ENCODE data around the gene EXD3.
"Not testable (repeated sequence)": the region's sequence is repeated elsewhere in the genome, so short reads cannot be mapped to it uniquely, and the experiment has no call there.

The EXD3 gene

GRCh38 chr9:137265496-137266161 is 157.3 kb downstream of the EXD3 start:
- no peak for DNase-seq

DNA sequence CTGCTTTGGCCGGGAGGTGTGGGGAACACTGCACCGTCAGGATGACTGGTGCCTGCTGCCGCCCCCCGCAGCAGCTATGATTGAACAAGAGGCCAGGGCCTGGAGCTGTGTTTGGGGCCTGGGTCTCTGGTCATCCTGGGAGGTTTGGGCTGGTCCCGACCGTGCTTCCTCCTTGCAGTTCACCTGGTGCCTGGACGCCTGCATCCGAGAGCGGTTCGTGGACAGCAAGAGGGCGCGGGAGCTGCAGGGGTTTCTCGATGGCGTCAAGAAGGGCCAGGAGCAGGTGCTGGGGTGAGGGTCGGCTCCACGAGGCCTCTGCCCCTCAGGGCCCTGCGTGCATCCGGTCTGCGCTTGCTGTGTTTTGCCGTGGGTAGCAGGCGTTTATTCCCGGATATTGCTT is 158.9 kb downstream of the EXD3 start:
- no peak for DNase-seq

GRCh38 chr9:137263506-137263905 is 159.5 kb downstream of the EXD3 start:
- DNase-seq, result no peak

DNA sequence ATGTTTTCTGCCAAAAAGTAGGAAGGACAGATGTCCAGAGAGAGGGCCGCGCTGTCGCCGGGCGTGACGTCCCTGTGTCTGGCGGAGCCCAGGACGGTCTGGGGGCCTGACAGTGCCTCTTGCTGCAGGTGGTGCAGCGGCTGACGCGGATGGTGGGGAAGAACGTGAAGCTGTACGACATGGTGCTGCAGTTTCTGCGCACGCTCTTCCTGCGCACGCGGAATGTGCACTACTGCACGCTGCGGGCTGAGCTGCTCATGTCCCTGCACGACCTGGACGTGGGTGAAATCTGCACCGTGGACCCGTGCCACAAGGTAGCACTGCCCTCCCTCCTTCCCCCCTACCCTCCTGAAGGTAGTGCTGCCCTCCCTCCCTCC is 160.1 kb downstream of the EXD3 start:
- DNase-seq, result no peak

DNA sequence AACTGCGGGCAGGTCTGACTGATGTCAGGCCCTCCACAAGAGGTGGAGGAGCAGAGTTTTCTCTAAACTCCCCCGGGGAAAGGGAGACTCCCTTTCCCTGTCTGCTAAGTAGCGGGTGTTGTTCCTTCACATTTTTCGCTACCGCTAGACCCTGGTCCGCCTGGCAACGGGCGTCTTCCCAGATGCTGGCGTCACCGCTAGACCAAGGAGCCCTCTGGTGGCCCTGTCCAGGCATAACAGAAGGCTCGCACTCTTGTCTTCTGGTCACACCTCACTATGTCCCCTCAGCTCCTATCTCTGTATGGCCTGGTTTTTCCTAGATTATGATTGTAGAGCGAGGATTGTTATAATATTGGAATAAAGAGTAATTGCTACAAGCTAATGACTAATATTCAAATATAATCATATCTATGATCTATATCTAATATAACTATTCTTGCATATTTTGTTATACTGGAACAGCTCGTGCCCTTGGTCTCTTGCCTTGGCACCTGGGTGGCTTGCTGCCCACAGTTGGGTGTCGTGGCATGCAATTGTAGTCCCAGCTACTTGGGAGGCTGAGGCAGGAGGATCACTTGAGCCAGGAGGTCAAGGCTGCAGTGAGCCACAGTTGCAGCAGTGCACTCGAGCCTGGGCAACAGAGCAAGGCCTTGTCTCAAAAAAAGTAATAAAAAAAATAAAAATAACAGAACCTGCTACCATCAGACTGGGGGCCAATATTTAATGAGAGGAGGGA is 160.6 kb downstream of the EXD3 start:
- not testable (repeated sequence) for DNase-seq

All from CD4-positive, alpha-beta T cell treated with Interleukin-12 subunit alpha and Interleukin-12 subunit beta, for 1 hour (primary cell).